Osteocyte (in vitro differentiated cells): Measurements from ENCODE around the gene HUNK. TPM values are rescaled to one million over a fixed set of nuclear protein-coding genes. Genes with fewer than 3 reads are reported as not detected.

ENCODE experiments used
- DNase-seq: peaks from one replicate; pipeline ENCODE4 v3.0.0; 2021; ENCODE audit warnings: mixed read lengths; ENCODE audit not compliant: unreplicated experiment; ENCODE audit errors: extremely low spot score
- H3K27ac Mint-ChIP-seq: one replicate; pipeline ENCODE4 v1.8.0; 2021; ENCODE audit warnings: mild to moderate bottlenecking, mixed read lengths; ENCODE audit not compliant: unreplicated experiment
- H3K27me3 Mint-ChIP-seq: one replicate; pipeline ENCODE4 v1.8.0; 2021; ENCODE audit warnings: mixed read lengths; ENCODE audit not compliant: unreplicated experiment
- H3K36me3 Mint-ChIP-seq: one replicate; pipeline ENCODE4 v1.8.0; 2021; ENCODE audit warnings: mixed read lengths; ENCODE audit not compliant: unreplicated experiment
- H3K4me1 Mint-ChIP-seq: one replicate; pipeline ENCODE4 v1.8.0; 2021; ENCODE audit warnings: mixed read lengths; ENCODE audit not compliant: unreplicated experiment
- H3K4me3 Mint-ChIP-seq: one replicate; pipeline ENCODE4 v1.8.0; 2021; ENCODE audit warnings: mild to moderate bottlenecking, moderate library complexity, mixed read lengths; ENCODE audit not compliant: unreplicated experiment
- H3K9me3 Mint-ChIP-seq: one replicate; pipeline ENCODE4 v1.8.0; 2021; ENCODE audit warnings: mixed read lengths; ENCODE audit not compliant: unreplicated experiment
- total RNA-seq: library from RNA; stranded (reverse); gene quantifications from 2 replicates; pipeline ENCODE4 v1.2.1, GENCODE V29; 2021
- TF ChIP-seq, protein P1 (sequence below): fragments of 200-600 bp; sonication (generic); IDR thresholded peaks from 2 replicates; pipeline ENCODE4 v1.5.0; 2021; ENCODE audit warnings: antibody characterized with exemption, mild to moderate bottlenecking, moderate library complexity

Gene HUNK
- total RNA-seq, 1 donor from 2014 or later: 0.83 TPM

DNA sequence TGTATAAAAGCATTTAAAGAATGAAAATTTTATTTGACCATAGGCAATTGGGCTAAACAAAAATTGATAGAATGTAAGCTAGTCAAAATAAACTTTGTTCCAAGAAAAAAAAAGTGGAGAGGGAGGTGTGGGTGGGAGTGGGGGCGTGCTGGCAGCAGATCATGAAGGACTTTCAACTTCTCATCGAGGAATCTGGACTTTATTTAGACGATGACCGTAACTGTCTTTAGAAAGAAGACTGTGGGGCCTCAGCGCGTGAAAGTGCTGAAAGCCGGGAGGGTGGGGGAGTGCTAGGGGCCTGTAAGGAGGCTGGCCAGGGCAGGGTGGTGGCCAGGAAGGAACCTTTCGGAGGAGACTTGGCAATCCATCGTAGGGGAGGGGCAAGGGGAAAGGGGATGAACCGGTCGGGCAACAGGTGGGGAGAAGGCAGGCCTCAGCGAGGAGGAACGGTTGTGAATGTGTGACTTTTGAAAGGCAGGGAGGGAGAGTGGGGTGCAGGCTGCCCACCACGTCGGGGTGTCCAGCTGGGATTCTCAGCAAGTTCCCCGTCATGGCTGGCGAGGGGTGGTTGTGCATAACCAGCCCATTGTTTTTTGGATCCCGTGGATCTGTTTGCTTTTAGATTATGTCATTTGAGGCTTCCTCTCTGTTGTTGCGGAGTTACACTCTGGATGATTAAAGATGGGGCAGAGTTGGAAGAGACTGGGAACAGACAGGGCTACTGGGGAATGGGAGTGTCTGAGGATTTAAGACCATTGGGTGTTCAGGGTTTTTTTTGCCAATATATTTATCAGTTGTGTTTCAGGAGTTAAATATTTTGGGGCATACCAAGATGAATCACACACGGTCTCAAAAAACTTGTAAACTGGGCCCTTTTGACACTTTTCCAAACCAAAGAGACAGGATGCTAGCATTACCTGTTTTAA is 35.5 kb downstream of the HUNK start:
- H3K4me1 Mint-ChIP-seq: peaks cover 72% of the 10 kb centered on the region
- no peaks in the 10 kb centered on the region for H3K27me3 Mint-ChIP-seq
- TF ChIP-seq, protein P1, sequence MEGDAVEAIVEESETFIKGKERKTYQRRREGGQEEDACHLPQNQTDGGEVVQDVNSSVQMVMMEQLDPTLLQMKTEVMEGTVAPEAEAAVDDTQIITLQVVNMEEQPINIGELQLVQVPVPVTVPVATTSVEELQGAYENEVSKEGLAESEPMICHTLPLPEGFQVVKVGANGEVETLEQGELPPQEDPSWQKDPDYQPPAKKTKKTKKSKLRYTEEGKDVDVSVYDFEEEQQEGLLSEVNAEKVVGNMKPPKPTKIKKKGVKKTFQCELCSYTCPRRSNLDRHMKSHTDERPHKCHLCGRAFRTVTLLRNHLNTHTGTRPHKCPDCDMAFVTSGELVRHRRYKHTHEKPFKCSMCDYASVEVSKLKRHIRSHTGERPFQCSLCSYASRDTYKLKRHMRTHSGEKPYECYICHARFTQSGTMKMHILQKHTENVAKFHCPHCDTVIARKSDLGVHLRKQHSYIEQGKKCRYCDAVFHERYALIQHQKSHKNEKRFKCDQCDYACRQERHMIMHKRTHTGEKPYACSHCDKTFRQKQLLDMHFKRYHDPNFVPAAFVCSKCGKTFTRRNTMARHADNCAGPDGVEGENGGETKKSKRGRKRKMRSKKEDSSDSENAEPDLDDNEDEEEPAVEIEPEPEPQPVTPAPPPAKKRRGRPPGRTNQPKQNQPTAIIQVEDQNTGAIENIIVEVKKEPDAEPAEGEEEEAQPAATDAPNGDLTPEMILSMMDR: no peak
- H3K9me3 Mint-ChIP-seq: no peaks in the 10 kb centered on the region
- H3K36me3 Mint-ChIP-seq: no peaks in the 10 kb centered on the region
- H3K4me3 Mint-ChIP-seq: peak overlapping the region; percentile 32
- DNase-seq: no peak
- peak overlapping the region; percentile 71 for H3K27ac Mint-ChIP-seq

DNA sequence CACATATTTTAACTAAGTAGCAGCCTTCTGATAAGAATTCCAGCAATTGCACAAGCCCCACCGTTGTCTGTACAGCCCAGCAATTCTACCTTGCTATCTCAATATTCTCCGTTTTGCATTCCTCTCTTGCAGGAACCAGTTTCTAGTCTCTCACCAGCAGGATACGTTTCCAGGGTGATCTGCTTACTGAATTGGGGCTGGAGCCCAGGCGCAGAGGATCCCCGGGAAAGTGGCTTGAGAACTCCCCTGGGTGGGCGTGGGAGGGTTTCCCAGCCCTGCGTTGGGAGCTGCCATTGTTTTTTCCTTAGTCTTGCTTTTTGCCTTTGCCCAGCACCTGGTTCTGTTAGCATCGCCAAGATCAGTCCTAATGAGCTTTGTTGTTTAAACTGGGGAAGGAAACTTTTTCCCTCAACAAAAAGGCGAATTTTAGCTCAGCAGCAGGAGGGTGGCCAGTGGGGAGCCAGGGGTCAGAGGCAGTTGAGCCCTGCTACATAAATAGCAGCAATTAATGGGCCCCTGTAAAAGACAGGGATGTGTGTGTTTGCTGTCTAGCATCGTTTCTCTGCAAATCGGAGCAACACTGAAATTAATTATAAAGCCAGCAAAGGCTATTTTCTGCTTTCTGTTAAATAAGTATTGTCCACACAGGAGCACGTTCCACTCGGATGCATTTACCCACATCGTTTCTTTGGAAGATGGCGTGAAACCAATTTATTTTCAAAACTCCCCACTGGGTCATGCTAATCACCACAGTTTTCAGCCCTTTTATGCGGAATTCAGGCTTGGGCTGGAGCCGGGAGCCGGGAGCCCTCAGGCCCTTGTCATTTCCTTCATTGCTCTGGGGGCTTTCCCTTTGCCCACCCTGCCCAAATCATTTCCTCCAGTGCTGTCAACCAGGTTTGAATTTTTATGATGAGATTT is 36.6 kb downstream of the HUNK start:
- Mint-ChIP-seq H3K4me3 (no peak overlapping the region), H3K27ac (peak overlapping the region; percentile 11), H3K4me1 (peaks cover 73% of the 10 kb centered on the region), H3K36me3 (no peaks in the 10 kb centered on the region), H3K27me3 (no peaks in the 10 kb centered on the region), H3K9me3 (no peaks in the 10 kb centered on the region)
- TF ChIP-seq, protein P1: no peak
- no peak for DNase-seq

DNA sequence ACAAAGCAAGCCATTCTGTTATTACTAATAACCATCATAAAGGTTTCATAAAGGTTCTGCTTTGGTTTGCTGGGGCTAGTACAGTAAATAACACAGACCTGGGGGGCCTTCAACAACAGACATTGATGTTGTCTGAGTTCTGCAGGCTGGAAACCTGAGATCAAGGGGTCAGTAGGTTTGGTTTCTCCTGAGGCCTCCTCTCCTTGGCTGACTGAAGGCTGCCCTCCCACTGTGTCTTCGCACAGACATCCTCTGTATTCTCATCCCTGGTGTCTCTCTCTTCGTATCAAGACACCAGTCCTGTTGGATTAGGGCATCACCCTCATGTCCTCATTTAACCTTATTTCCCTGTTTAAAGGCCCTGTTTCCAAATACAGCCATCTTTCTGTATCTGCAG is 37.3 kb downstream of the HUNK start:
- Mint-ChIP-seq H3K27ac (no peak overlapping the region), H3K4me1 (peaks cover 75% of the 10 kb centered on the region), H3K9me3 (no peaks in the 10 kb centered on the region), H3K36me3 (no peaks in the 10 kb centered on the region), H3K4me3 (no peak overlapping the region), H3K27me3 (no peaks in the 10 kb centered on the region)
- DNase-seq: no peak
- TF ChIP-seq, protein P1: no peak

DNA sequence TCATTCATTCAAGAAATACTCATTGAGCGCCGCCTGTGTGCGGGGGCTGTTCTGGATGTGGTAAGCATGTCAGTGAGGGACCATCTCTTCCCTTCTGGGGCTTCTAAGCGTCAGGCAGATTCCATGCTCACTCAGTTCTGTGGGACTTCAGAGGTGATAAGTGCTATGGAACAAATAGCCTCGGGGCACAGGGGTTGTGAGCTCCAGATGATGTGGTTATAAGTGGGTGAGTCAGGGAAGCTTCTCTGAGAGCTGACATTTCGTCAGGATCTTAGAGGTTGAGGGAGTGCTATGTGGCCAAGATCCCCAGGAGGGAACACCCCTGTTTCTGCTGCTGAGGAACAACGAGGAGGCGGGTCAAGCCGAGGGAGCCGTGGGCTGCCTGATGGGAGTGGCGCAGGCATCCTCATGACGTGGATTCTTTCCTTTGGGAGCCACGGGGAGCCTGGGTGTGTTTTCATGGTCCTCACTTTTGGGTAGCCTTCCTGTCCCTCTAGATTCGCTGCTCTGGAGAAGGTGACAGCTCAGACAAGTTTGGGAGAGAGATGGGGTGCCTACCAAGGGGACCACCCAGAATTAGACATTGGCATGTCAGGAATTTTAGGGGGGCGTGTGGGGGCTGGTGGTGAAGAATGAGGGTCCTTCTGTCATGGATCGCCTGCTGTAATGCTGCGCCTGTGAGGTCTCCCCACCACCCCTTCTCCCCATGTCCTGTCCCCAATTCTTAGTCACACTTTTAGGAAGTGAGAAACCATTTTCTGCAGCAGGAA is 38.5 kb downstream of the HUNK start:
- H3K4me3 Mint-ChIP-seq: no peak overlapping the region

More for the DNA sequence above, 38.5 kb downstream of the HUNK start:
- Mint-ChIP-seq H3K27ac (no peak overlapping the region), H3K9me3 (no peaks in the 10 kb centered on the region), H3K4me1 (peaks cover 65% of the 10 kb centered on the region), H3K36me3 (no peaks in the 10 kb centered on the region), H3K27me3 (no peaks in the 10 kb centered on the region)
- TF ChIP-seq, protein P1: no peak
- DNase-seq: no peak
